GM19035 (cell line): ENCODE measurements around the gene ADAM8.
A peak's percentile ranks its signal among the peaks of the same experiment; 100 is the strongest.
"Not testable (repeated sequence)": the region's sequence is repeated elsewhere in the genome, so short reads cannot be mapped to it uniquely, and the experiment has no call there.

Source experiments
- ATAC-seq: cut with Tn5 transposase; IDR thresholded peaks from one replicate; pipeline ENCODE4 v1.9.1; 2021; ENCODE audit not compliant: unreplicated experiment

Gene ADAM8

GRCh38 chr10:133276435-133277201 is at the start of gene ADAM8:
ADAM8 (minus strand) TSS chr10:133276868; CDS start chr10:133276817, 51 bp downstream.
- ATAC-seq: peak; percentile 40

GRCh38 chr10:133326223-133326551 is 49.5 kb upstream of the ADAM8 start:
- no peak for ATAC-seq

- ATAC-seq: no peak
Measured at GRCh38 chr10:133325440-133326222, 49.0 kb upstream of the ADAM8 start.

GRCh38 chr10:133324857-133325260 is 48.2 kb upstream of the ADAM8 start:
- ATAC-seq: no peak

- ATAC-seq: peak; percentile 60
Measured at GRCh38 chr10:133324198-133324792, 47.6 kb upstream of the ADAM8 start.

- ATAC-seq: not testable (repeated sequence)
Measured at GRCh38 chr10:133322064-133322709, 45.5 kb upstream of the ADAM8 start.

GRCh38 chr10:133320852-133321422 is 44.3 kb upstream of the ADAM8 start:
- ATAC-seq: not testable (repeated sequence)

- peak; percentile 84 for ATAC-seq
Measured at GRCh38 chr10:133318494-133319127, 41.9 kb upstream of the ADAM8 start.

GRCh38 chr10:133316732-133317131 is 40.1 kb upstream of the ADAM8 start:
- no peak for ATAC-seq

- ATAC-seq: no peak
Measured at GRCh38 chr10:133316266-133316665, 39.6 kb upstream of the ADAM8 start.

- ATAC-seq: no peak
Measured at GRCh38 chr10:133315847-133316246, 39.2 kb upstream of the ADAM8 start.

- ATAC-seq: no peak
Measured at GRCh38 chr10:133314911-133315310, 38.2 kb upstream of the ADAM8 start.

GRCh38 chr10:133313192-133313591 is 36.5 kb upstream of the ADAM8 start:
- ATAC-seq: no peak

GRCh38 chr10:133312769-133313145 is 36.1 kb upstream of the ADAM8 start:
- ATAC-seq: no peak

- no peak for ATAC-seq
Measured at GRCh38 chr10:133312016-133312768, 35.5 kb upstream of the ADAM8 start.

- ATAC-seq: no peak
Measured at GRCh38 chr10:133311570-133311969, 34.9 kb upstream of the ADAM8 start.

- no peak for ATAC-seq
Measured at GRCh38 chr10:133310789-133311188, 34.1 kb upstream of the ADAM8 start.

- no peak for ATAC-seq
Measured at GRCh38 chr10:133310399-133310755, 33.7 kb upstream of the ADAM8 start.

GRCh38 chr10:133309720-133310398 is 33.2 kb upstream of the ADAM8 start:
- no peak for ATAC-seq
